NCI-H510A (cell line): ENCODE data around the gene ADAMTSL1.

Experiments used
- DNase-seq: peaks from one replicate; lab custom pipeline; 2025; lab: John Stamatoyannopoulos, UW

The ADAMTSL1 gene

GRCh38 chr9:18942801-18943200 is 468.8 kb downstream of the ADAMTSL1 start:
- no peak for DNase-seq

- peak; percentile 8 for DNase-seq
Measured at GRCh38 chr9:18947892-18948339, 474.0 kb downstream of the ADAMTSL1 start.

- DNase-seq = no peak
Measured at GRCh38 chr9:18951936-18952335, 478.0 kb downstream of the ADAMTSL1 start.

GRCh38 chr9:18955626-18956025 is 481.7 kb downstream of the ADAMTSL1 start:
- no peak for DNase-seq
